ENCODE data around the gene LOXL4. TPM values are rescaled to one million over a fixed set of nuclear protein-coding genes. Genes with fewer than 3 reads are reported as not detected.

LOXL4 gene
- total RNA-seq, 1 experiment from 2014 or later: 8.1 TPM

DNA sequence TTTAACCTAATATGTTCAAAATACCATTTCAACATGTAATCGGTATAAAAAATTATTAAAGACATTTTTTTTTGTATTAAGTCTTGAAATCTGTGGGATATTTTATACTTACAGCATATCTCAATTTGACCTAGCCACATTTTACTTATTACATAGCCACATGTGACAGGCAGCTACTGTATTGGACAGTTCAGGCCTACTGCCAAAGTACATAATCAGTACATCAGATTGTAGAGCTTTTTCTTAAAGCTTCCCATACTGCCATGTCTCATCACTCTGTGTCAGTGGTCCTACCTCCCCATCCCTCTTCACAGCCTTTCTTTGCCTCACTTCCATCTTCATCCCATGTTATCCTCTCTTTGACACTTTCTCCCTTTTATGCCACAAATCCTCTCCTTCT lies 43.0 kb downstream of the LOXL4 start:
- Histone ChIP-seq H3K27ac (no peak overlapping the region), H3K9me3 (replicated peaks) (0 out of 2 replicates have a peak, but pooled peaks cover 6% of the 10 kb centered on the region), H3K27me3 (no peaks in the 10 kb centered on the region), H3K4me1 (no peaks in the 10 kb centered on the region), H3K36me3 (no peaks in the 10 kb centered on the region), H3K4me3 (no peak overlapping the region)
- DNase-seq: no peak

DNA sequence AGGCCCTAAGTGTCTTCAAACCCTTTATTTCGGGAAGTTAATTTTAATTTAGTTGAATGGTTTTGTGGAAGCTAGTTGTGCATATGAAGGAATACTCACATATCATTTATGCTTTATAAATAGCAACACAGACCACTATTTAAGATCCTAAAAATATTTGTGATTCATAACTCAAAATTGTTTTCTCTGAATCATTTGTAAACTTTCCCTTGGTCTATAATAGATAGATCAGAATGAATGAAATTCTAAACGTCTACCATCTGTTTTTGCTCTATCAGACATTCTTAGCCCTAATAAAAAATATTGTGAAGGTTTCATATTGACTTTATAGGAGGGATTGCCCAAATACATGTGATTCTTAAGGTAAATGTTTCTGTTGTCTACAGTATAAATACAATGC lies 43.5 kb downstream of the LOXL4 start:
- H3K9me3 ChIP-seq (replicated peaks): 0 out of 2 replicates have a peak, but pooled peaks cover 6% of the 10 kb centered on the region
- no peaks in the 10 kb centered on the region for H3K36me3 ChIP-seq
- no peak overlapping the region for H3K4me3 ChIP-seq
- DNase-seq: no peak
- H3K27ac ChIP-seq: no peak overlapping the region
- H3K4me1 ChIP-seq: no peaks in the 10 kb centered on the region
- no peaks in the 10 kb centered on the region for H3K27me3 ChIP-seq

DNA sequence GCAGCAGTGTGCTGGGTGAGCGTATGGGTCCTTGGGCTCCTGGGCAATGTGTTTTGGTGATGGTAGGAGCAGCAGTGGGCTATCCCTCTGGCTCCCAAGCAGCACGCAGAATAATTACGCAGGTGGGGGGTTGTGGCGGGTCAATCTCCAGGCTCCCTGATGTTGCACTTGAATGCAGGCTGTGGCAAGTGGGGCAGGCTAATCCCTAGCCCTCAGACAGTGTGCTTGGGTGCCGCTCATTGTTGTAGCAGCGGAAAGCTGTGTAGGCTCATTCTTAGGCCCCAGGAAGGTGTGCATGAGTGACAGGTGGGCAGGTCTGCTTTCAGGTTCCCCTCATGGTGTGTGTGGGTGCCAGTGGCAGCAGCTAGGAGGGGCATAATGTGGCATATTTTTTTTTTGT lies 44.1 kb downstream of the LOXL4 start:
- H3K27ac ChIP-seq: no peak overlapping the region
- H3K4me1 ChIP-seq: no peaks in the 10 kb centered on the region
- H3K27me3 ChIP-seq: no peaks in the 10 kb centered on the region
- H3K36me3 ChIP-seq: no peaks in the 10 kb centered on the region
- DNase-seq: no peak
- no peak overlapping the region for H3K4me3 ChIP-seq
- H3K9me3 ChIP-seq (replicated peaks): 0 out of 2 replicates have a peak, but pooled peaks cover 6% of the 10 kb centered on the region

DNA sequence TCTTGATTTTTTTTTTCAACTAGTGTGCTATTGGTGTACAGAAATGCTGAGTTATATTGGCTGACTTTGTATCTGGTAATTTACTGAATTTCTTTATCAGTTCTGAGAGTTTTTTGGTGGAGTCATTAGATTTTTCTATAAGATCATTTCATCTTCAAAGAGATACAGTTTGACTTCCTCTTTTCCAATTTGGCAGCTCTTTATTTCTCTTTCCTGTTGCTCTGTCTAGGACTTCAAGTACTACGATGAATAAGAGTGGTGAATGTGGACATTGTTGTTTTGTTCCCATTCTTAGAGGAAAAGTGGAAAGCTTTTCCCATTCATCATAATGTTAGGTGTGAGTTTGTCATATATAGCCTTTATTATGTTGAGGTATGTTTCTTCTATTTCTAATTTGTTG lies 50.2 kb downstream of the LOXL4 start:
- no peaks in the 10 kb centered on the region for H3K4me1 ChIP-seq
- no peak overlapping the region for H3K27ac ChIP-seq
- H3K36me3 ChIP-seq: no peaks in the 10 kb centered on the region
- no peak for DNase-seq
- H3K27me3 ChIP-seq: no peaks in the 10 kb centered on the region
- H3K9me3 ChIP-seq (replicated peaks): peaks cover 3% of the 10 kb centered on the region; the same call in 1 of the 2 replicates
- H3K4me3 ChIP-seq: no peak overlapping the region

DNA sequence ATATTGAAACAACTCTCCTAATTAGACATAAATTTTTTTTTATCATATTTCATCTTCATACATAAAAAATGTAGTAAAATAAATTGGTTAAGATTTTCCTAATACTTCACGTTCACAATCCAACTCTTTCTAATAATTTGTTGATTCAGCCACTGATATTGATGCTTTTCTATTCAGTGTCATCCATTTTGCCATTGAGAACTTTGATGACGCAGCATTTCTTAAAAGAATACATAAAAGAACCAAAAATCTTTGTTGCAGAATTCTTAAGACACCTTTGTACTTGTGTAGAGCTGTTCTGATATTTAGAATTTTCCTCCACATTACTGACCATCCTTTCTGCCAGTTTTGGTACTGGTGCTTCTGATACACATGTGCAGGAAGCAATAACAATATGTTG lies 52.6 kb downstream of the LOXL4 start:
- DNase-seq: no peak
- no peak overlapping the region for H3K4me3 ChIP-seq
- no peaks in the 10 kb centered on the region; the same call in 1 of the 2 replicates for H3K9me3 ChIP-seq (replicated peaks)
- no peaks in the 10 kb centered on the region for H3K4me1 ChIP-seq
- H3K27ac ChIP-seq: no peak overlapping the region
- no peaks in the 10 kb centered on the region for H3K27me3 ChIP-seq
- no peaks in the 10 kb centered on the region; the same call in 1 of the 2 replicates for H3K36me3 ChIP-seq

DNA sequence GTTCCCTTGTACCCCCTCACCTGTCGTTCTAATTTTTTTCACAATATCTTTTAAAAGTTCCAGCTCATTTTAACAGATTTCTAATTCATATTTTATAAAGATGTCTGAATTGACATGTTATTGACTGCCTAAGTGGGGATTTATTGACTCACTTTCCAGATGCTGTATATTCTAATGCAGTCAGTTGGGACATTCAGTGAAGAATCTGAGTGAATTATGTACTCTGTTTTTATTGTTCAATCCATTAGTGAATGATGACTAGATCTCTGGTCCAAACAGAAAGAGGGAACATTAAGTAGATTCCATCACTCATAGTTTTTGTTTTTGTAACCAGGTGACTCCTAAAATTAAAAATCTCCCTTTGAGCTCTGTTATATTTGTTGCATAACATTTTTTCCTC lies 54.3 kb downstream of the LOXL4 start:
- Histone ChIP-seq H3K4me1 (no peaks in the 10 kb centered on the region), H3K27ac (no peak overlapping the region), H3K9me3 (replicated peaks) (no peaks in the 10 kb centered on the region; the same call in 1 of the 2 replicates), H3K4me3 (no peak overlapping the region), H3K27me3 (no peaks in the 10 kb centered on the region), H3K36me3 (peaks cover 8% of the 10 kb centered on the region; the same call in 1 of the 2 replicates)
- no peak for DNase-seq

DNA sequence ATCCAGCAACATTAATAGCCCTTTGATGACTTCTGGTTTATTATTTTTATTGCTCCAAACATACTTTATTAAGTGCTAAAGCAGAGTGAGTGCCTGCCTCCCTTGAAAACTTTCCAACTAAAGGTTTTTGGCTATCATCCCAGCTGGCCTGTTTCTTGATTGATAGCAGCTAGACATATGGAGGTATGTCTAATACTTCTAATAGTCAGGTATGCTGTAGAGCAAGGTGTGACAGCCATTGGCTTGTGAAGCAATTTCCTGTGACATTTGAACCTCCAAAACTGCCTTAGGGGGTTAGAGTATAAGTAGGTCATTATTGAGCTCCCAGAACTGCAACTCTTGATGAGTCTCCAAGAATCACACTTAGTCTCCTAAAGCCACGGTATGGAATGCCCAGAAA lies 55.8 kb downstream of the LOXL4 start:
- Histone ChIP-seq H3K36me3 (peaks cover 10% of the 10 kb centered on the region; the same call in 1 of the 2 replicates), H3K27me3 (no peaks in the 10 kb centered on the region)

DNA sequence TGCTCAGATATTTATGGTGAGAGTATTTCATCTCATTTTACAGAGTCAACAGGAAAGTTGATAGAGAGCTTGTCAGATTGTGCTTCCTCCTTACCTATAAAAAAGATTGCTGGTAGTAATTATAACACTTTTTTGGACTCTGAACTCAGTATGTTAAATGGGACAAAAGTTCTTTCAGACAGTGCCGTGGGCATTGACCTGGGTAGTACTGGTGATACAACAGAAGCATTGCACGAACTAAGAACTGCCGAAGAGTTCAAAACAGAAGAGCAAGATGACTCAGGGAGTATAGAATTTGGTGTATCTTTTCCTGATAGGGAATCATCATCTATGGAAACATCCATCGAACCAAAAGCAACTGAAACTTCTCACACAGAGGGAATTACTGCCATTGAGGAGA lies 58.6 kb downstream of the LOXL4 start:
- H3K27me3 ChIP-seq: no peaks in the 10 kb centered on the region
- H3K27ac ChIP-seq: no peak overlapping the region
- H3K4me1 ChIP-seq: no peaks in the 10 kb centered on the region
- no peaks in the 10 kb centered on the region for H3K9me3 ChIP-seq (replicated peaks)
- no peak for DNase-seq
- H3K36me3 ChIP-seq: peaks cover 10% of the 10 kb centered on the region; the same call in 1 of the 2 replicates
- no peak overlapping the region for H3K4me3 ChIP-seq

More for the DNA sequence above, 55.8 kb downstream of the LOXL4 start:
- no peaks in the 10 kb centered on the region for H3K4me1 ChIP-seq
- no peak for DNase-seq
- H3K27ac ChIP-seq: no peak overlapping the region
- no peak overlapping the region for H3K4me3 ChIP-seq
- H3K9me3 ChIP-seq (replicated peaks): no peaks in the 10 kb centered on the region

DNA sequence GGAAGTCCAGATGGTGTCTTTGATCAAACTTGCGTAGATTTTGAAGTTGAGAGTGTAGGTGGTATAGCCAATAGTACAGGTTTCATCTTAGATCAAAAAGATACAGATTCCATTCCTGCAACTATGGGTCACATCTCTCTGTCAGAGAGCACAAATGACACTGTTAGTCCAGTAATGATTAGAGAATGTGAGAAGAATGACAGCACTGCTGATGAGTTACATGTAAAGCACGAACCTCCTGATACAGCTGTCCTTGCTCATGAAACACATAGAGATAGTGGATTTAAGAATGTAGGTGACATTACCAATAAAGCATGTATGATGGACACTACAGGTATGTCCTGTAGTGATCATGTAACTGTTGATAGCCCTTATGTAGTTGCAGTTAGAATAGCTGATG lies 59.1 kb downstream of the LOXL4 start:
- peaks cover 10% of the 10 kb centered on the region; the same call in 1 of the 2 replicates for H3K36me3 ChIP-seq
- H3K4me1 ChIP-seq: no peaks in the 10 kb centered on the region
- DNase-seq: no peak
- no peaks in the 10 kb centered on the region for H3K27me3 ChIP-seq
- no peaks in the 10 kb centered on the region for H3K9me3 ChIP-seq (replicated peaks)
- no peak overlapping the region for H3K27ac ChIP-seq
- no peak overlapping the region for H3K4me3 ChIP-seq

DNA sequence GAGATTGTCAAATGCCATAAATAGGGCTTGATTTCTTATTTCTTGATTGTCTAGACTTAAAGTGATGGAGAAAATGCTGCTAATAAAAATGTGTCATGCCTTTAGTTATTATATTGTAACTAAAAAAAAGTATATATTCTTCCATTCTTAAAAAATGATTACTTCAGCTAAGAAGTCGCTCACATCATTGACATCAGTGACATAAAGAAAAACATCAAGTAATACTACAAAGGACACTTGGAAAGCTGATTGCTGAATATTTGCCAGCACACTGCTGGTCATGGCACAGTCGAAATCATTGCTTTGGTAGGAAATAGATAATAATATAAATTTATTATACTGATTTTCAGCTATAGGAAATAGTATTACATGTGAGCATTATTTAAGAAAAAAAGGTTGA lies 62.6 kb downstream of the LOXL4 start:
- Histone ChIP-seq H3K36me3 (peaks cover 10% of the 10 kb centered on the region), H3K4me1 (no peaks in the 10 kb centered on the region), H3K27me3 (no peaks in the 10 kb centered on the region), H3K27ac (no peak overlapping the region), H3K9me3 (replicated peaks) (no peaks in the 10 kb centered on the region), H3K4me3 (no peak overlapping the region)
- no peak for DNase-seq

DNA sequence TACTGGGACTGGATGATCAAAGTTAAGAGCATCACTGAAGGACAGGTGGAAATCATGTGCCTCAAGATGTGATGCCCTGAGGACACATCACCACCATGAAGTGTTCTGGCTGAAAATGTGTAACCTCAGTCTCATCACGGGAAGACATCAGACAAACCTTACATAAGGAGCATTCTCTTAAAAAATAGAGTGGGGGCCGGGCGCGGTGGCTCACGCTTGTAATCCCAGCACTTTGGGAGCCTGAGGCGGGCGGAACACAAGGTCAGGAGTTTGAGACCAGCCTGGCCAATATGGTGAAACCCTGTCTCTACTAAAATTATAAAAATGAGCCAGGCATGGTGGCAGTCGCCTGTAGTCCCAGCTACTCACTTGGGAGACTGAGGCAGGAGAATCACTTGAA lies 65.6 kb downstream of the LOXL4 start:
- Histone ChIP-seq H3K9me3 (replicated peaks) (no peaks in the 10 kb centered on the region), H3K27ac (no peak overlapping the region), H3K4me1 (no peaks in the 10 kb centered on the region), H3K36me3 (no peaks in the 10 kb centered on the region; the same call in 1 of the 2 replicates), H3K4me3 (no peak overlapping the region), H3K27me3 (no peaks in the 10 kb centered on the region)
- DNase-seq: no peak

DNA sequence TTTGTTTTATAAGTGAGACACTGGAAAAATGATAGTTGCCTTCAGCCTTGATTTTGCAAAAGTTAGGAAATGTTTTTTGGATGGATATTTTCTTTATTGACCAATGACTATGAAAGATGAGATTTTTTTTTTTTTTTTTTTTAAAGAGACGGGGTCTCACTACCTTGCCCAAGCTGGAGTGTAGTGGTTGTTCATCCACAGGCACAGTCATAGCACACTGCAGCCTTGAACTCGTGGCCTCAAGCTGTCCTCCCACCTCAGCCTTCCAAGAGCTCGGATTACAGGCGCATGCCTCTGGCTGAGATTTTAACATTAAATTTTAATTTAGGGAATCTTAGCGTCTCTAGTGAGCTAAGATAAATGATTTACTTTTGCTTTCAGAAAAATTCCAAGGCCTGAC lies 66.2 kb downstream of the LOXL4 start:
- Histone ChIP-seq H3K27ac (no peak overlapping the region), H3K4me3 (no peak overlapping the region), H3K27me3 (no peaks in the 10 kb centered on the region), H3K4me1 (no peaks in the 10 kb centered on the region), H3K9me3 (replicated peaks) (no peaks in the 10 kb centered on the region), H3K36me3 (no peaks in the 10 kb centered on the region; the same call in 1 of the 2 replicates)
- DNase-seq: no peak

Other genes with a start within 250 kb of the LOXL4 start
- gene CRTAC1, start 237.6 kb downstream of the LOXL4 start, total RNA-seq (2014; rRNA removed; shearing (Covaris generic)): not detected in 2 replicates
- gene R3HCC1L, start 133.5 kb downstream of the LOXL4 start, total RNA-seq (2014; rRNA removed; shearing (Covaris generic)): 28.7 and 30.6 TPM in 2 replicates
- 0.59 and 1.1 TPM in 2 replicates for gene PYROXD2, start 147.0 kb upstream of the LOXL4 start, total RNA-seq (2014; rRNA removed; shearing (Covaris generic))
- gene HPS1, start 178.7 kb upstream of the LOXL4 start, total RNA-seq (2014; rRNA removed; shearing (Covaris generic)): 2.0 and 2.8 TPM in 2 replicates